ENCODE results near the gene LHX4.

GRCh38 chr1:180252638-180253536 lies 22.8 kb downstream of the LHX4 start:
- TF ChIP-seq POLR2AphosphoS5 (IDR thresholded peaks at IDR 0.05; ENCODE audit: borderline replicate concordance, low read depth, low read length) (no peak), EZH2 (IDR thresholded peaks at IDR 0.05) (no peak), FOXP2 (optimal IDR thresholded peaks at IDR 0.05; ENCODE audit: control extremely low read depth, extremely low read length, insufficient read depth) (no peak)

Measured in SK-N-MC (cell line).